NCI-H1092 treated with DMSO at 0.1 percent for 48 hours (cell line): ENCODE measurements around the gene EIF4G3.
A peak's percentile ranks its signal among the peaks of the same experiment; 100 is the strongest.
"Not testable (repeated sequence)": the region's sequence is repeated elsewhere in the genome, so short reads cannot be mapped to it uniquely, and the experiment has no call there.

Experiments
- DNase-seq: peaks from one replicate; lab custom pipeline; 2025; lab: John Stamatoyannopoulos, UW

Gene EIF4G3

GRCh38 chr1:21065851-21066250 lies 110.8 kb downstream of the EIF4G3 start:
- DNase-seq: no peak

- DNase-seq: no peak
Observed at GRCh38 chr1:21064057-21064456, 112.6 kb downstream of the EIF4G3 start.

- DNase-seq: no peak
Observed at GRCh38 chr1:21060523-21060922, 116.2 kb downstream of the EIF4G3 start.

GRCh38 chr1:21059021-21059420 lies 117.7 kb downstream of the EIF4G3 start:
- no peak for DNase-seq

- DNase-seq: no peak
Observed at GRCh38 chr1:21058035-21058793, 118.5 kb downstream of the EIF4G3 start.

- not testable (repeated sequence) for DNase-seq
Observed at GRCh38 chr1:21053189-21053928, 123.3 kb downstream of the EIF4G3 start.

GRCh38 chr1:21052034-21052433 lies 124.7 kb downstream of the EIF4G3 start:
- no peak for DNase-seq

GRCh38 chr1:21051177-21051825 lies 125.4 kb downstream of the EIF4G3 start:
- DNase-seq: no peak

- no peak for DNase-seq
Observed at GRCh38 chr1:21050031-21050430, 126.7 kb downstream of the EIF4G3 start.

GRCh38 chr1:21048462-21048861 lies 128.2 kb downstream of the EIF4G3 start:
- no peak for DNase-seq

GRCh38 chr1:21046132-21046531 lies 130.6 kb downstream of the EIF4G3 start:
- DNase-seq: no peak

- no peak for DNase-seq
Observed at GRCh38 chr1:21045351-21045750, 131.3 kb downstream of the EIF4G3 start.

- no peak for DNase-seq
Observed at GRCh38 chr1:21042929-21043605, 133.6 kb downstream of the EIF4G3 start.

GRCh38 chr1:21041541-21041940 lies 135.2 kb downstream of the EIF4G3 start:
- no peak for DNase-seq

- DNase-seq: no peak
Observed at GRCh38 chr1:21037091-21037490, 139.6 kb downstream of the EIF4G3 start.

GRCh38 chr1:21035794-21036193 lies 140.9 kb downstream of the EIF4G3 start:
- no peak for DNase-seq

- peak; percentile 69 for DNase-seq
Observed at GRCh38 chr1:21034725-21035628, 141.7 kb downstream of the EIF4G3 start.

- no peak for DNase-seq
Observed at GRCh38 chr1:21032741-21033140, 144.0 kb downstream of the EIF4G3 start.

- no peak for DNase-seq
Observed at GRCh38 chr1:21030181-21030580, 146.5 kb downstream of the EIF4G3 start.

- no peak for DNase-seq
Observed at GRCh38 chr1:21028520-21029145, 148.1 kb downstream of the EIF4G3 start.

- DNase-seq: no peak
Observed at GRCh38 chr1:21027805-21028204, 148.9 kb downstream of the EIF4G3 start.
